Hematopoietic multipotent progenitor cell treated with erythropoietin and hydrocortisone succinate and interleukin-3 and kit ligand, for 15 days (in vitro differentiated cells): ENCODE measurements around the gene TFR2.

Experiments used
- DNase-seq: peaks from one replicate; pipeline ENCODE4 v3.0.0-alpha.2; 2015; ENCODE audit warnings: low spot score

Gene TFR2

GRCh38 chr7:100641463-100641859, at the start of gene TFR2:
Gene TFR2 (minus strand): TSS chr7:100641552. CDS start chr7:100641509, 43 bp downstream.
- DNase-seq: peak; percentile 92

GRCh38 chr7:100689230-100690135, 48.1 kb upstream of the TFR2 start:
- no peak for DNase-seq

- no peak for DNase-seq
Measured at GRCh38 chr7:100688326-100688860, 47.0 kb upstream of the TFR2 start.

- no peak for DNase-seq
Measured at GRCh38 chr7:100687751-100688300, 46.5 kb upstream of the TFR2 start.

- DNase-seq: no peak
Measured at GRCh38 chr7:100687261-100687660, 45.9 kb upstream of the TFR2 start.

- DNase-seq: no peak
Measured at GRCh38 chr7:100686822-100687211, 45.5 kb upstream of the TFR2 start.

GRCh38 chr7:100686201-100686821, 45.0 kb upstream of the TFR2 start:
- no peak for DNase-seq

- DNase-seq: no peak
Measured at GRCh38 chr7:100685631-100686145, 44.3 kb upstream of the TFR2 start.

GRCh38 chr7:100685049-100685605, 43.8 kb upstream of the TFR2 start:
- no peak for DNase-seq

- DNase-seq: no peak
Measured at GRCh38 chr7:100684534-100685042, 43.2 kb upstream of the TFR2 start.

GRCh38 chr7:100683659-100684533, 42.5 kb upstream of the TFR2 start:
- no peak for DNase-seq

- DNase-seq: no peak
Measured at GRCh38 chr7:100682991-100683658, 41.8 kb upstream of the TFR2 start.

GRCh38 chr7:100682228-100682741, 40.9 kb upstream of the TFR2 start:
- DNase-seq: no peak

- no peak for DNase-seq
Measured at GRCh38 chr7:100681491-100682227, 40.3 kb upstream of the TFR2 start.

GRCh38 chr7:100680576-100681271, 39.4 kb upstream of the TFR2 start:
- DNase-seq: no peak

- DNase-seq: no peak
Measured at GRCh38 chr7:100679927-100680575, 38.7 kb upstream of the TFR2 start.

- no peak for DNase-seq
Measured at GRCh38 chr7:100679129-100679926, 38.0 kb upstream of the TFR2 start.
